HCT116 (cell line): ENCODE data around the gene ERC2. TPM values are rescaled to one million over a fixed set of nuclear protein-coding genes. Genes with fewer than 3 reads are reported as not detected.

Experiments used
- ATAC-seq: fragments of 200-7000 bp; cut with Tn5 transposase; 2 replicates; pipeline ENCODE4 v1.9.1; 2020; ENCODE audit warnings: mild to moderate bottlenecking, moderate library complexity
- BruUV-seq: library from RNA; stranded (reverse); fragments of 400-500 nt; replicated peaks from 2 replicates; lab custom pipeline; 2021; lab: Mats Ljungman, UMichigan
- CTCF ChIA-PET: fragments of 300-600 bp; sonication (Branson Sonifier 250); formaldehyde crosslinking; loops from one replicate; lab custom pipeline; 2021; ENCODE audit warnings: antibody characterized with exemption; lab: Charles Lee
- POLR2A ChIA-PET: fragments of 300-600, 350-600 bp; sonication (Branson Sonifier 250); formaldehyde crosslinking; loops from one replicate; lab custom pipeline; 2021; ENCODE audit warnings: antibody characterized with exemption; lab: Charles Lee
- RAD21 ChIA-PET, 2 experiments: fragments of 300-600 bp; sonication (Branson Sonifier 250); formaldehyde crosslinking; loops; one replicate each; lab custom pipeline; 2023; ENCODE audit warnings: low total read pairs in 2 of 2; ENCODE audit not compliant: uncharacterized antibody in 2 of 2, unreplicated experiment in 2 of 2, low non-redundant PET in 1 of 2; lab: Charles Lee
- DNase-seq: peaks from one replicate; pipeline ENCODE4 v3.0.0-alpha.2; 2010; ENCODE audit warnings: low read depth, low spot score
- H2AFZ ChIP-seq: fragments of 200-600 bp; shearing (Covaris generic), sonication (generic); 2 replicates; pipeline ENCODE4 v1.6.1; 2017; ENCODE audit warnings: low read depth, mixed run types, mixed read lengths, antibody characterized with exemption, low read length; ENCODE audit not compliant: poor library complexity, severe bottlenecking
- H3K27ac ChIP-seq: 2 replicates; pipeline ENCODE4 v1.5.1; 2012; ENCODE audit warnings: low read depth, low read length
- H3K27me3 ChIP-seq: fragments of 200-600 bp; sonication (generic); 2 replicates; pipeline ENCODE4 v1.6.1; 2016; ENCODE audit warnings: mixed run types, low read length, mixed read lengths; ENCODE audit not compliant: insufficient read depth
- H3K36me3 ChIP-seq, 2 experiments: fragments of 200-500 bp in 1 of 2; fragments of 200-600 bp in 1 of 2; sonication (Bioruptor generic) in 1 of 2; sonication (generic) in 1 of 2; 2 replicates each; pipeline versions ENCODE4 v1.5.1 to v1.6.1; 2014 to 2016; ENCODE audit warnings: low read length in 2 of 2, inconsistent platforms in 1 of 2, mixed read lengths in 1 of 2, mixed run types in 1 of 2; ENCODE audit not compliant: insufficient read depth in 2 of 2, control insufficient read depth in 1 of 2
- H3K4me1 ChIP-seq, 2 experiments: fragments of 200-600 bp in 1 of 2; sonication (generic) in 1 of 2; 2 replicates each; pipeline versions ENCODE4 v1.5.1 to v1.6.1; 2012 to 2017; ENCODE audit warnings: low read length in 2 of 2, inconsistent platforms in 1 of 2, mild to moderate bottlenecking in 1 of 2, mixed read lengths in 1 of 2, mixed run types in 1 of 2, moderate library complexity in 1 of 2; ENCODE audit not compliant: insufficient read depth in 2 of 2, control insufficient read depth in 1 of 2
- H3K4me2 ChIP-seq: fragments of 200-600 bp; sonication (generic); 2 replicates; pipeline ENCODE4 v1.6.1; 2017; ENCODE audit warnings: mixed run types, low read length, mixed read lengths
- H3K4me3 ChIP-seq, 2 experiments: fragments of 200-600 bp in 1 of 2; sonication (generic) in 1 of 2; replicated peaks in 1 of 2; 2 replicates each; pipeline ENCODE4 v1.5.1; 2011 to 2016; ENCODE audit warnings: low read length in 2 of 2, control low read depth in 1 of 2, low read depth in 1 of 2, mild to moderate bottlenecking in 1 of 2, mixed read lengths in 1 of 2, mixed run types in 1 of 2
- H3K79me2 ChIP-seq: fragments of 200-600 bp; sonication (generic); 2 replicates; pipeline ENCODE4 v1.6.1; 2017; ENCODE audit warnings: mild to moderate bottlenecking, mixed run types, low read length, moderate library complexity, mixed read lengths; ENCODE audit not compliant: insufficient read depth
- H3K9ac ChIP-seq: fragments of 200-600 bp; sonication (generic); 2 replicates; pipeline ENCODE4 v1.6.1; 2016; ENCODE audit warnings: low read length, mixed read lengths
- H3K9me2 ChIP-seq: fragments of 200-600 bp; sonication (generic), shearing (Covaris generic); 2 replicates; pipeline ENCODE4 v1.6.1; 2017; ENCODE audit warnings: mixed run types, mild to moderate bottlenecking, moderate library complexity; ENCODE audit not compliant: insufficient read depth
- H3K9me3 ChIP-seq, 2 experiments: fragments of 200-500 bp in 1 of 2; fragments of 200-600 bp in 1 of 2; sonication (Bioruptor generic) in 1 of 2; sonication (generic) in 1 of 2; 2 replicates each; pipeline ENCODE4 v1.6.1; 2014 to 2017; ENCODE audit warnings: low read length in 2 of 2, mixed read lengths in 2 of 2, inconsistent platforms in 1 of 2, low read depth in 1 of 2, mild to moderate bottlenecking in 1 of 2, mixed run types in 1 of 2, moderate library complexity in 1 of 2; ENCODE audit not compliant: control insufficient read depth in 1 of 2, insufficient read depth in 1 of 2
- H4K20me1 ChIP-seq: fragments of 200-600 bp; sonication (generic), shearing (Covaris generic); 2 replicates; pipeline ENCODE4 v1.6.1; 2017; ENCODE audit warnings: mixed run types, mild to moderate bottlenecking, moderate library complexity; ENCODE audit not compliant: insufficient read depth
- ATF3 ChIP-seq: IDR thresholded peaks from 2 replicates; pipeline ENCODE4 v1.6.1; 2012
- CTCF ChIP-seq, 3 experiments: fragments of 200-600 bp in 1 of 3; sonication (generic) in 1 of 3; IDR thresholded peaks in 2 of 3; conservative IDR thresholded peaks in 1 of 3; 2 replicates each; pipeline ENCODE4 v1.5.1; 2012 to 2017; ENCODE audit warnings: low read depth in 2 of 3, low read length in 2 of 3, antibody characterized with exemption in 1 of 3, borderline replicate concordance in 1 of 3, control low read depth in 1 of 3, mild to moderate bottlenecking in 1 of 3, mixed read lengths in 1 of 3, mixed run types in 1 of 3, moderate library complexity in 1 of 3; ENCODE audit not compliant: insufficient read depth in 1 of 3
- EGR1 ChIP-seq: IDR thresholded peaks from 2 replicates; pipeline ENCODE4 v1.6.1; 2012; ENCODE audit warnings: low read depth
- EZH2 ChIP-seq: fragments of 200-600 bp; sonication (generic); IDR thresholded peaks from 2 replicates; pipeline ENCODE4 v1.6.1; 2017; ENCODE audit warnings: antibody characterized with exemption, mixed run types
- POLR2AphosphoS5 ChIP-seq: IDR thresholded peaks from 2 replicates; pipeline ENCODE4 v1.6.1; 2011; ENCODE audit warnings: mild to moderate bottlenecking, low read depth, low read length, moderate library complexity
- SP1 ChIP-seq: IDR thresholded peaks from 2 replicates; pipeline ENCODE4 v1.6.1; 2012; ENCODE audit warnings: low read depth
- ZBTB33 ChIP-seq: IDR thresholded peaks from 2 replicates; pipeline ENCODE4 v1.6.1; 2011; ENCODE audit warnings: mild to moderate bottlenecking, low read length, moderate library complexity; ENCODE audit not compliant: insufficient replicate concordance; ENCODE audit errors: extremely low read depth
- ZFX ChIP-seq: fragments of 450-650 bp; IDR thresholded peaks from 2 replicates; pipeline ENCODE4 v1.6.1; 2017
- intact Hi-C: fragments of 100-400 bp; cut with micrococcal nuclease; formaldehyde crosslinking; loops from 2 replicates; pipeline ENCODE4 v1.10.0; 2022
- total RNA-seq: library from RNA; stranded (reverse); gene quantifications from one replicate; pipeline ENCODE4 v1.2.1, GENCODE V29; 2021; ENCODE audit not compliant: unreplicated experiment

Gene ERC2
- total RNA-seq, 1 experiment from 2014 or later = not detected

- intact Hi-C loops = no loop called here
- H3K27ac ChIP-seq = no peak overlapping the region
- no peak overlapping the region for H2AFZ ChIP-seq
- H3K27me3 ChIP-seq = no peaks in the 10 kb centered on the region
- no peaks in the 10 kb centered on the region for H3K9me2 ChIP-seq
- TF ChIP-seq EZH2 (no peak), ZFX (no peak), ATF3 (no peak), POLR2AphosphoS5 (no peak), ZBTB33 (no peak), SP1 (no peak)
- no peaks in the 10 kb centered on the region for H4K20me1 ChIP-seq
- ChIA-PET CTCF (no interaction called here), RAD21 (no interaction called here), POLR2A (no interaction called here)
- no peaks in the 10 kb centered on the region for H3K4me1 ChIP-seq
- no peaks in the 10 kb centered on the region for H3K79me2 ChIP-seq
- no peak overlapping the region for H3K4me3 ChIP-seq
- BruUV-seq = no TSS peak
- H3K9ac ChIP-seq = no peak overlapping the region
- no peaks in the 10 kb centered on the region; a peak in 1 of 4 replicates for H3K9me3 ChIP-seq
- ATAC-seq (no peak), DNase-seq (no peak)
- H3K36me3 ChIP-seq = no peaks in the 10 kb centered on the region
- no peak overlapping the region for H3K4me2 ChIP-seq
Measured at GRCh38 chr3:55902221-55902900, 565.9 kb downstream of the ERC2 start.

GRCh38 chr3:55899887-55900286, 568.4 kb downstream of the ERC2 start:
- ATAC-seq = no peak
- RAD21 ChIA-PET = no interaction called here
- BruUV-seq = no TSS peak
- H3K4me1 ChIP-seq = no peaks in the 10 kb centered on the region
- TF ChIP-seq CTCF (IDR thresholded peaks at IDR 0.05 in 2 of 3, conservative IDR thresholded peaks at IDR 0.05 in 1 of 3; ENCODE audit: borderline replicate concordance in 1 of 3, insufficient read depth in 1 of 3, low read depth in 2 of 3, low read length in 2 of 3) = 0 out of 6 replicates have a peak, but pooled peaks of 2 of the 3 experiments have one; percentile 4 to 19
- TF ChIP-seq EGR1 = no peak
- no peak overlapping the region for H3K4me3 ChIP-seq
- no peak overlapping the region for H2AFZ ChIP-seq
- peaks cover 0 to under 1% of the 10 kb centered on the region in 2 experiments; a peak in 1 of 4 replicates for H3K9me3 ChIP-seq
- no peaks in the 10 kb centered on the region for H4K20me1 ChIP-seq
- no peak for DNase-seq
- H3K27me3 ChIP-seq = no peaks in the 10 kb centered on the region
- no peak overlapping the region for H3K27ac ChIP-seq
- intact Hi-C loops = no loop called here
- POLR2A ChIA-PET = no interaction called here
- CTCF ChIA-PET = no interaction called here
- no peak overlapping the region for H3K4me2 ChIP-seq
- no peak overlapping the region for H3K9ac ChIP-seq
- H3K36me3 ChIP-seq = no peaks in the 10 kb centered on the region
- H3K9me2 ChIP-seq = no peaks in the 10 kb centered on the region
- H3K79me2 ChIP-seq = no peaks in the 10 kb centered on the region
